Measurements from ENCODE around the gene ULK2. TPM values are rescaled to one million over a fixed set of nuclear protein-coding genes. Genes with fewer than 3 reads are reported as not detected.

The ULK2 gene
- total and polyA plus RNA-seq, 8 donors = 14.4 to 36.7 (median 28.3) TPM

GRCh38 chr17:19747829-19748806, 119.6 kb downstream of the ULK2 start, which contains the start of gene ALDH3A1:
Gene ALDH3A1 (minus strand): TSS chr17:19748298. CDS start chr17:19745129, 3,169 bp downstream.
- intact Hi-C loops (cut with DNase I) = no loop called here
- no peaks in the 10 kb centered on the region for H3K27me3 ChIP-seq
- peaks cover 0 to 26% of the 10 kb centered on the region in 2 donors for H3K4me1 ChIP-seq
- TF ChIP-seq CTCF (IDR thresholded peaks at IDR 0.05) = no peak
- no peaks in the 10 kb centered on the region for H3K9me3 ChIP-seq
- DNase-seq (peak in 1 of 4 donors; percentile 71), ATAC-seq (peak; percentile 9)
- H3K27ac ChIP-seq = peak within 1 kb of the TSS in 1 of 2 donors; percentile 2
- no peak within 1 kb of the TSS for H3K4me3 ChIP-seq
- no peaks in the 10 kb centered on the region for H3K36me3 ChIP-seq

- no peak for TF ChIP-seq CTCF (IDR thresholded peaks at IDR 0.05)
- H3K27ac ChIP-seq = no peak overlapping the region
- H3K36me3 ChIP-seq = no peaks in the 10 kb centered on the region
- peaks cover 0 to 19% of the 10 kb centered on the region in 2 donors for H3K4me1 ChIP-seq
- no peak overlapping the region for H3K4me3 ChIP-seq
- DNase-seq = no peak
- intact Hi-C loops (cut with DNase I) = no loop called here
- H3K27me3 ChIP-seq = no peaks in the 10 kb centered on the region
- no peaks in the 10 kb centered on the region for H3K9me3 ChIP-seq
- no peak for ATAC-seq
Observed at GRCh38 chr17:19747159-19747719, 120.5 kb downstream of the ULK2 start.

- no peak for TF ChIP-seq CTCF (IDR thresholded peaks at IDR 0.05)
- Histone ChIP-seq H3K36me3 (no peaks in the 10 kb centered on the region), H3K4me3 (no peak overlapping the region), H3K4me1 (peaks cover 0 to 18% of the 10 kb centered on the region in 2 donors), H3K27ac (no peak overlapping the region), H3K9me3 (no peaks in the 10 kb centered on the region), H3K27me3 (no peaks in the 10 kb centered on the region)
- ATAC-seq = no peak
- DNase-seq = no peak
- intact Hi-C loops (cut with DNase I) = no loop called here
Observed at GRCh38 chr17:19746517-19746916, 121.2 kb downstream of the ULK2 start.

GRCh38 chr17:19744922-19745757, 122.6 kb downstream of the ULK2 start:
- ATAC-seq (peak; percentile 96), DNase-seq (peak; percentile 82 to 95 (median 90))
- Histone ChIP-seq H3K27me3 (no peaks in the 10 kb centered on the region), H3K36me3 (no peaks in the 10 kb centered on the region), H3K9me3 (no peaks in the 10 kb centered on the region), H3K4me3 (peak overlapping the region; percentile 42 to 46), H3K4me1 (peaks cover 0 to 18% of the 10 kb centered on the region in 2 donors), H3K27ac (no peak overlapping the region)
- intact Hi-C loops (cut with DNase I) = no loop called here
- peak; percentile 94 to 97 for TF ChIP-seq CTCF (IDR thresholded peaks at IDR 0.05)
